Measurements from ENCODE around the gene USH2A. TPM values are rescaled to one million over a fixed set of nuclear protein-coding genes. Genes with fewer than 3 reads are reported as not detected.

The USH2A gene
- total and polyA plus RNA-seq, 4 experiments from 2014 or later = not detected

- peaks cover 3 to 35% (median 15%) of the 10 kb centered on the region in 8 donors for H3K9me3 Mint-ChIP-seq
- H3K4me1 Mint-ChIP-seq = no peaks in the 10 kb centered on the region
- no peak overlapping the region for H3K4me3 Mint-ChIP-seq
- Histone ChIP-seq H3K27ac (ENCODE audit: low read depth, low read length) (no peak overlapping the region), H3K27me3 (ENCODE audit: insufficient read depth, low read length) (no peaks in the 10 kb centered on the region), H3K4me3 (ENCODE audit: low read length in 2 of 2) (no peak overlapping the region), H3K9me3 (ENCODE audit: control insufficient read depth in 1 of 2, low read length in 2 of 2) (no peaks in the 10 kb centered on the region), H3K4me1 (ENCODE audit: insufficient read depth, low read length) (no peaks in the 10 kb centered on the region), H3K36me3 (ENCODE audit: insufficient read depth, low read length) (no peaks in the 10 kb centered on the region)
- DNase-seq = no peak
- H3K27ac Mint-ChIP-seq = no peak overlapping the region
- H3K27me3 Mint-ChIP-seq = no peaks in the 10 kb centered on the region
- H3K36me3 Mint-ChIP-seq = no peaks in the 10 kb centered on the region
- CTCF ChIA-PET (ENCODE audit: partially characterized antibody) = no interaction called here
- POLR2A ChIA-PET (ENCODE audit: partially characterized antibody) = no interaction called here
- intact Hi-C loops (cut with micrococcal nuclease) = no loop called here
Measured at GRCh38 chr1:215824245-215824644, 599.0 kb downstream of the USH2A start.

- intact Hi-C loops (cut with micrococcal nuclease) = no loop called here
- H3K36me3 Mint-ChIP-seq = no peaks in the 10 kb centered on the region
- no peaks in the 10 kb centered on the region for H3K27me3 Mint-ChIP-seq
- H3K4me3 Mint-ChIP-seq = no peak overlapping the region
- ChIA-PET CTCF (ENCODE audit: partially characterized antibody) (no interaction called here), POLR2A (ENCODE audit: partially characterized antibody) (no interaction called here)
- Histone ChIP-seq H3K27ac (ENCODE audit: low read depth, low read length) (no peak overlapping the region), H3K9me3 (ENCODE audit: control insufficient read depth in 1 of 2, low read length in 2 of 2) (no peaks in the 10 kb centered on the region), H3K27me3 (ENCODE audit: insufficient read depth, low read length) (no peaks in the 10 kb centered on the region), H3K36me3 (ENCODE audit: insufficient read depth, low read length) (no peaks in the 10 kb centered on the region), H3K4me3 (ENCODE audit: low read length in 2 of 2) (no peak overlapping the region), H3K4me1 (ENCODE audit: insufficient read depth, low read length) (no peaks in the 10 kb centered on the region)
- H3K27ac Mint-ChIP-seq = no peak overlapping the region
- DNase-seq = no peak
- H3K4me1 Mint-ChIP-seq = no peaks in the 10 kb centered on the region
- peaks cover 0 to 23% (median 8%) of the 10 kb centered on the region in 8 donors for H3K9me3 Mint-ChIP-seq
Measured at GRCh38 chr1:215819114-215819513, 604.1 kb downstream of the USH2A start.

GRCh38 chr1:215807911-215808436, 615.3 kb downstream of the USH2A start:
- Mint-ChIP-seq H3K9me3 (peaks cover 3 to 41% (median 19%) of the 10 kb centered on the region in 8 donors), H3K36me3 (no peaks in the 10 kb centered on the region), H3K27ac (no peak overlapping the region), H3K4me1 (no peaks in the 10 kb centered on the region), H3K4me3 (no peak overlapping the region), H3K27me3 (no peaks in the 10 kb centered on the region)
- Histone ChIP-seq H3K27ac (ENCODE audit: low read depth, low read length) (no peak overlapping the region), H3K4me3 (ENCODE audit: low read length in 2 of 2) (no peak overlapping the region), H3K36me3 (ENCODE audit: insufficient read depth, low read length) (no peaks in the 10 kb centered on the region), H3K27me3 (ENCODE audit: insufficient read depth, low read length) (no peaks in the 10 kb centered on the region), H3K9me3 (ENCODE audit: control insufficient read depth in 1 of 2, low read length in 2 of 2) (peaks cover 0 to 3% of the 10 kb centered on the region in 2 donors), H3K4me1 (ENCODE audit: insufficient read depth, low read length) (no peaks in the 10 kb centered on the region)
- DNase-seq = no peak
- ChIA-PET CTCF (ENCODE audit: partially characterized antibody) (no interaction called here), POLR2A (ENCODE audit: partially characterized antibody) (no interaction called here)
- intact Hi-C loops (cut with micrococcal nuclease) = no loop called here

GRCh38 chr1:215807218-215807617, 616.0 kb downstream of the USH2A start:
- Histone ChIP-seq H3K36me3 (ENCODE audit: insufficient read depth, low read length) (no peaks in the 10 kb centered on the region), H3K4me1 (ENCODE audit: insufficient read depth, low read length) (no peaks in the 10 kb centered on the region), H3K9me3 (ENCODE audit: control insufficient read depth in 1 of 2, low read length in 2 of 2) (no peaks in the 10 kb centered on the region), H3K27ac (ENCODE audit: low read depth, low read length) (no peak overlapping the region), H3K4me3 (ENCODE audit: low read length in 2 of 2) (no peak overlapping the region), H3K27me3 (ENCODE audit: insufficient read depth, low read length) (no peaks in the 10 kb centered on the region)
- no peaks in the 10 kb centered on the region for H3K36me3 Mint-ChIP-seq
- DNase-seq = no peak
- intact Hi-C loops (cut with micrococcal nuclease) = no loop called here
- H3K9me3 Mint-ChIP-seq = peaks cover 2 to 36% (median 13%) of the 10 kb centered on the region in 8 donors
- no peak overlapping the region for H3K27ac Mint-ChIP-seq
- no peaks in the 10 kb centered on the region for H3K27me3 Mint-ChIP-seq
- POLR2A ChIA-PET (ENCODE audit: partially characterized antibody) = no interaction called here
- CTCF ChIA-PET (ENCODE audit: partially characterized antibody) = no interaction called here
- H3K4me3 Mint-ChIP-seq = no peak overlapping the region
- H3K4me1 Mint-ChIP-seq = no peaks in the 10 kb centered on the region

GRCh38 chr1:215797859-215798258, 625.4 kb downstream of the USH2A start:
- H3K9me3 Mint-ChIP-seq = peaks cover 5 to 15% (median 10%) of the 10 kb centered on the region in 8 donors
- no peaks in the 10 kb centered on the region for H3K4me1 ChIP-seq (ENCODE audit: insufficient read depth, low read length)
- no peak overlapping the region for H3K27ac ChIP-seq (ENCODE audit: low read depth, low read length)
- H3K36me3 ChIP-seq (ENCODE audit: insufficient read depth, low read length) = no peaks in the 10 kb centered on the region
- POLR2A ChIA-PET (ENCODE audit: partially characterized antibody) = no interaction called here
- no peak overlapping the region for H3K4me3 ChIP-seq (ENCODE audit: low read length in 2 of 2)
- H3K36me3 Mint-ChIP-seq = no peaks in the 10 kb centered on the region
- no peak for DNase-seq
- H3K4me3 Mint-ChIP-seq = no peak overlapping the region
- no peaks in the 10 kb centered on the region for H3K9me3 ChIP-seq (ENCODE audit: control insufficient read depth in 1 of 2, low read length in 2 of 2)
- no peaks in the 10 kb centered on the region for H3K27me3 ChIP-seq (ENCODE audit: insufficient read depth, low read length)
- H3K27ac Mint-ChIP-seq = no peak overlapping the region
- no peaks in the 10 kb centered on the region for H3K27me3 Mint-ChIP-seq
- no peaks in the 10 kb centered on the region for H3K4me1 Mint-ChIP-seq
- CTCF ChIA-PET (ENCODE audit: partially characterized antibody) = no interaction called here
- intact Hi-C loops (cut with micrococcal nuclease) = no loop called here

GRCh38 chr1:215794156-215794555, 629.1 kb downstream of the USH2A start:
- Histone ChIP-seq H3K27ac (ENCODE audit: low read depth, low read length) (no peak overlapping the region), H3K4me1 (ENCODE audit: insufficient read depth, low read length) (no peaks in the 10 kb centered on the region), H3K4me3 (ENCODE audit: low read length in 2 of 2) (no peak overlapping the region), H3K9me3 (ENCODE audit: control insufficient read depth in 1 of 2, low read length in 2 of 2) (no peaks in the 10 kb centered on the region), H3K27me3 (ENCODE audit: insufficient read depth, low read length) (no peaks in the 10 kb centered on the region), H3K36me3 (ENCODE audit: insufficient read depth, low read length) (no peaks in the 10 kb centered on the region)
- no peak overlapping the region for H3K27ac Mint-ChIP-seq
- peaks cover 0 to 10% (median 5%) of the 10 kb centered on the region in 8 donors for H3K9me3 Mint-ChIP-seq
- no peaks in the 10 kb centered on the region for H3K36me3 Mint-ChIP-seq
- no peak overlapping the region for H3K4me3 Mint-ChIP-seq
- POLR2A ChIA-PET (ENCODE audit: partially characterized antibody) = no interaction called here
- intact Hi-C loops (cut with micrococcal nuclease) = no loop called here
- CTCF ChIA-PET (ENCODE audit: partially characterized antibody) = no interaction called here
- no peak for DNase-seq
- no peaks in the 10 kb centered on the region for H3K27me3 Mint-ChIP-seq
- no peaks in the 10 kb centered on the region for H3K4me1 Mint-ChIP-seq

- ChIA-PET CTCF (ENCODE audit: partially characterized antibody) (no interaction called here), POLR2A (ENCODE audit: partially characterized antibody) (no interaction called here)
- no peak for DNase-seq
- Mint-ChIP-seq H3K27ac (no peak overlapping the region), H3K4me3 (no peak overlapping the region), H3K9me3 (peaks cover 0 to 9% (median 3%) of the 10 kb centered on the region in 8 donors), H3K36me3 (no peaks in the 10 kb centered on the region), H3K27me3 (no peaks in the 10 kb centered on the region), H3K4me1 (no peaks in the 10 kb centered on the region)
- Histone ChIP-seq H3K27ac (ENCODE audit: low read depth, low read length) (no peak overlapping the region), H3K9me3 (ENCODE audit: control insufficient read depth in 1 of 2, low read length in 2 of 2) (no peaks in the 10 kb centered on the region), H3K36me3 (ENCODE audit: insufficient read depth, low read length) (no peaks in the 10 kb centered on the region), H3K4me1 (ENCODE audit: insufficient read depth, low read length) (no peaks in the 10 kb centered on the region), H3K4me3 (ENCODE audit: low read length in 2 of 2) (no peak overlapping the region), H3K27me3 (ENCODE audit: insufficient read depth, low read length) (no peaks in the 10 kb centered on the region)
- intact Hi-C loops (cut with micrococcal nuclease) = no loop called here
Measured at GRCh38 chr1:215793180-215793579, 630.1 kb downstream of the USH2A start.

- intact Hi-C loops (cut with micrococcal nuclease) = no loop called here
- no peaks in the 10 kb centered on the region for H3K36me3 ChIP-seq (ENCODE audit: insufficient read depth, low read length)
- H3K36me3 Mint-ChIP-seq = no peaks in the 10 kb centered on the region
- H3K4me1 ChIP-seq (ENCODE audit: insufficient read depth, low read length) = no peaks in the 10 kb centered on the region
- H3K4me3 ChIP-seq (ENCODE audit: low read length in 2 of 2) = no peak overlapping the region
- H3K4me1 Mint-ChIP-seq = no peaks in the 10 kb centered on the region
- H3K27ac ChIP-seq (ENCODE audit: low read depth, low read length) = no peak overlapping the region
- H3K9me3 Mint-ChIP-seq = peaks cover 0 to 9% (median 3%) of the 10 kb centered on the region in 8 donors
- POLR2A ChIA-PET (ENCODE audit: partially characterized antibody) = no interaction called here
- H3K9me3 ChIP-seq (ENCODE audit: control insufficient read depth in 1 of 2, low read length in 2 of 2) = no peaks in the 10 kb centered on the region
- CTCF ChIA-PET (ENCODE audit: partially characterized antibody) = no interaction called here
- H3K4me3 Mint-ChIP-seq = no peak overlapping the region
- no peak for DNase-seq
- H3K27me3 Mint-ChIP-seq = no peaks in the 10 kb centered on the region
- no peak overlapping the region for H3K27ac Mint-ChIP-seq
- H3K27me3 ChIP-seq (ENCODE audit: insufficient read depth, low read length) = no peaks in the 10 kb centered on the region
Measured at GRCh38 chr1:215792446-215792845, 630.8 kb downstream of the USH2A start.

Data from CD4-positive, alpha-beta memory T cell (primary cell).